Erythroblast (primary cell): ENCODE data around the gene GPSM1.

Source experiments
- GATA1 ChIP-seq: IDR thresholded peaks from 2 replicates; pipeline ENCODE4 v1.6.1; 2011; ENCODE audit warnings: low read depth, mild to moderate bottlenecking, control low read depth, low read length, moderate library complexity
- POLR2A ChIP-seq: IDR thresholded peaks from 2 replicates; pipeline ENCODE4 v1.6.1; 2011; ENCODE audit warnings: mild to moderate bottlenecking, low read length

DNA sequence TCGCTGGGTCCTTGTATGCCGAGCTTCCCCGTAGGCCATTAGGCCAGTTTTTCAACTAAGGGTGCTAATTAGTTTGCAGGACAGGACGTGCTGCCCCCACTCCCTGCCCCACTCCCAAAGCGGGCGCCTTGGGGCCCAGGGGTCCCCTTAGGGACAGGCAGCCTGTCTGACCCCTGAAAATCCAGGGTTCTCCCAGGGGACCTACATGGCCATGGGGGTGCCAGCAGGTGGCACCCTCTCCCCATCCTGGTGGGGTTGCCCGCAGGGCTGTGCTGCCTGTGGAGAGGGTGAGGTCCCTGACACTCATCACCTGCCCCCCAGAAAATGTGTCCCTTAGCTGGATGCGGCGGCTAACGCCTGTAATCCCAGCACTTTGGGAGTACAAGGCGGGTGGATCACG, 14.9 kb upstream of the GPSM1 start:
- TF ChIP-seq POLR2A = no peak
- no peak for TF ChIP-seq GATA1
